ENCODE measurements around the gene CD3G. TPM values are rescaled to one million over a fixed set of nuclear protein-coding genes. Genes with fewer than 3 reads are reported as not detected.

The CD3G gene
- total and polyA plus RNA-seq, 2 of the 8 experiments (the other 6 are each of a cell fraction or from before 2014, with no cell fraction given): not detected

DNA sequence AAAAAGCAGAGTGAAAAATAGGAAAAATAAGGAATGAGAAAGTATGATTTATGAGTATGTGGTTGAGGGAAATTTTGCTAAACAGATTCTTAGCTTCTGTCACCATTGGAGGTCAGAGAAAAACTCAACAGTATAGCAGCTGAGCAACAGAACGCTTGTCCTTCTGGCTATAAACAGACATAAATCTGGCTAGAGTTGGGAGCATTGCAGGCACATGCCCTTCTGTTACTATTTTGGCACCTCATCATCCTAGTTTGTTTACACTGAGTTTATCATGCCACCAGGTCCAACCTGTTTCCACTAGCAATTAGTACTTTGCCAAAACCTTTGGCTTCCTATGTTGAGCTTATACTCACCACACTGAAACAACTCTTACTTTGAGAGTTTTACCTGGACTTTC, 22.1 kb downstream of the CD3G start:
- Histone ChIP-seq H3K4ac (replicated peaks; ENCODE audit: insufficient read length, low read depth, low read length) (no peak overlapping the region), H3K4me3 (ENCODE audit: extremely low read depth in 1 of 4, insufficient read depth in 2 of 4, low read depth in 3 of 4, low read length in 4 of 4) (no peak overlapping the region), H3K27me3 (replicated peaks in 1 of 4; ENCODE audit: control insufficient read depth in 3 of 4, extremely low read depth in 1 of 4, insufficient read depth in 3 of 4, low read length in 3 of 4) (no peaks in the 10 kb centered on the region; a peak in 1 of 7 replicates), H3K4me2 (ENCODE audit: insufficient read depth in 1 of 2, low read depth in 2 of 2, low read length in 2 of 2) (no peak overlapping the region), H3K9me3 (ENCODE audit: insufficient read depth in 2 of 2, low read depth in 1 of 2, low read length in 1 of 2) (no peaks in the 10 kb centered on the region), H2AFZ (ENCODE audit: low read length) (no peak overlapping the region), H2BK20ac (ENCODE audit: low read length) (no peak overlapping the region), H3K18ac (ENCODE audit: extremely low read depth, low read length) (no peak overlapping the region), H3K23ac (ENCODE audit: insufficient read length) (no peak overlapping the region), H3K4me1 (replicated peaks in 1 of 4; ENCODE audit: control insufficient read depth in 3 of 4, insufficient read depth in 4 of 4, low read length in 3 of 4) (no peaks in the 10 kb centered on the region), H3K36me3 (ENCODE audit: control insufficient read depth in 2 of 4, insufficient read depth in 4 of 4, low read length in 3 of 4) (peaks cover 0 to 30% (median 20%) of the 10 kb centered on the region in 4 experiments; a peak in 7 of 8 replicates), H2BK12ac (ENCODE audit: low read depth, low read length) (no peak overlapping the region), H3K14ac (ENCODE audit: insufficient read length) (no peak overlapping the region), H2BK15ac (ENCODE audit: low read length) (no peak overlapping the region), H3K79me2 (ENCODE audit: control insufficient read depth in 1 of 2, insufficient read depth in 2 of 2, low read length in 2 of 2) (peaks cover 0 to 17% of the 10 kb centered on the region in 2 experiments; a peak in 2 of 4 replicates), H4K5ac (ENCODE audit: insufficient read length, low read depth, low read length) (no peak overlapping the region), H3K56ac (replicated peaks; ENCODE audit: insufficient read length, low read depth, low read length) (no peak overlapping the region), H4K8ac (ENCODE audit: extremely low read depth, insufficient read depth, low read length) (no peak overlapping the region), H2BK120ac (replicated peaks; ENCODE audit: low read depth, low read length) (no peak overlapping the region), H3K27ac (ENCODE audit: low read depth, low read length) (no peak overlapping the region), H2BK5ac (ENCODE audit: low read depth, low read length) (no peak overlapping the region), H2AK5ac (ENCODE audit: low read depth, low read length) (no peak overlapping the region), H3K9ac (replicated peaks in 1 of 4; ENCODE audit: extremely low read depth in 1 of 4, low read depth in 3 of 4, low read length in 3 of 4) (no peak overlapping the region), H4K20me1 (replicated peaks in 1 of 2; ENCODE audit: control insufficient read depth in 1 of 2, insufficient read depth in 2 of 2, low read length in 2 of 2) (peaks cover 0 to 3% of the 10 kb centered on the region in 2 experiments), H3K23me2 (ENCODE audit: low read depth, low read length) (no peaks in the 10 kb centered on the region), H4K91ac (replicated peaks; ENCODE audit: insufficient read length, low read length) (no peak overlapping the region), H3K79me1 (ENCODE audit: low read depth, low read length) (no peaks in the 10 kb centered on the region; the same call in 1 of the 2 replicates)
- WGBS, 2 experiments (ENCODE audit: extremely low coverage in 1 of 2, insufficient coverage in 1 of 2, insufficient read length in 1 of 2, insufficient replicate concordance in 2 of 2, low coverage in 1 of 2, low lambda C conversion rate in 2 of 2, missing lambda C conversion rate in 1 of 2): 100% methylated on average over 1 of the region's 1 CpG; no CpG with 5 or more reads in 1 of the 2 experiments
- no peak for DNase-seq (ENCODE audit: low read depth in 1 of 2, low spot score in 2 of 2)
- TF ChIP-seq TBP (IDR thresholded peaks at IDR 0.05; ENCODE audit: low read depth, low read length): no peak
- TF ChIP-seq KDM1A (IDR thresholded peaks at IDR 0.05; ENCODE audit: borderline replicate concordance, low read length): no peak
- no peak for TF ChIP-seq HDAC2 (IDR thresholded peaks at IDR 0.05; ENCODE audit: borderline replicate concordance in 1 of 2, low read depth in 2 of 2, low read length in 2 of 2)
- no peak for TF ChIP-seq CHD1 (IDR thresholded peaks at IDR 0.05; ENCODE audit: low read depth, low read length)
- no peak for TF ChIP-seq JUND (IDR thresholded peaks at IDR 0.05; ENCODE audit: low read length)
- TF ChIP-seq, protein P1, sequence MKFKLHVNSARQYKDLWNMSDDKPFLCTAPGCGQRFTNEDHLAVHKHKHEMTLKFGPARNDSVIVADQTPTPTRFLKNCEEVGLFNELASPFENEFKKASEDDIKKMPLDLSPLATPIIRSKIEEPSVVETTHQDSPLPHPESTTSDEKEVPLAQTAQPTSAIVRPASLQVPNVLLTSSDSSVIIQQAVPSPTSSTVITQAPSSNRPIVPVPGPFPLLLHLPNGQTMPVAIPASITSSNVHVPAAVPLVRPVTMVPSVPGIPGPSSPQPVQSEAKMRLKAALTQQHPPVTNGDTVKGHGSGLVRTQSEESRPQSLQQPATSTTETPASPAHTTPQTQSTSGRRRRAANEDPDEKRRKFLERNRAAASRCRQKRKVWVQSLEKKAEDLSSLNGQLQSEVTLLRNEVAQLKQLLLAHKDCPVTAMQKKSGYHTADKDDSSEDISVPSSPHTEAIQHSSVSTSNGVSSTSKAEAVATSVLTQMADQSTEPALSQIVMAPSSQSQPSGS (IDR thresholded peaks at IDR 0.05; ENCODE audit: low read length): no peak
- CTCF ChIA-PET (ENCODE audit: partially characterized antibody): interaction anchor here (0.6 to 1.6 kb wide), 2 partner anchors 122 to 168 kb away, joined by 3 to 4 read pairs; no protein-coding TSS in a partner anchor
- POLR2A ChIA-PET (ENCODE audit: partially characterized antibody): no interaction called here
- FAIRE-seq: no peak
